GM12878 (cell line): Measurements from ENCODE around the gene SUSD1.
A peak's percentile ranks its signal among the peaks of the same experiment; 100 is the strongest.

Source experiments
- CTCF ChIP-seq, 3 experiments: IDR thresholded peaks in 2 of 3; conservative IDR thresholded peaks in 1 of 3; 2 replicates each; pipeline ENCODE4 v1.5.1; 2011; ENCODE audit warnings: low read depth in 3 of 3, low read length in 3 of 3, mild to moderate bottlenecking in 3 of 3, control low read depth in 2 of 3, moderate library complexity in 2 of 3, inconsistent platforms in 1 of 3, mixed read lengths in 1 of 3; ENCODE audit not compliant: control insufficient read depth in 2 of 3, insufficient read depth in 1 of 3; ENCODE audit errors: extremely low read depth in 1 of 3
- ESRRA ChIP-seq: IDR thresholded peaks from 2 replicates; pipeline ENCODE4 v1.6.1; 2012; ENCODE audit warnings: mild to moderate bottlenecking, low read length, improper control_type of control experiment
- FOS ChIP-seq: IDR thresholded peaks from 3 replicates; pipeline ENCODE4 v1.6.1; 2011; ENCODE audit warnings: borderline replicate concordance; ENCODE audit not compliant: insufficient read length; ENCODE audit errors: extremely low read depth
- FOXM1 ChIP-seq: IDR thresholded peaks from 2 replicates; pipeline ENCODE4 v1.6.1; 2012; ENCODE audit warnings: low read depth, mild to moderate bottlenecking, inconsistent platforms, low read length, moderate library complexity
- HDGF ChIP-seq: fragments of 450-650 bp; IDR thresholded peaks from 2 replicates; pipeline ENCODE4 v1.6.1; 2016; ENCODE audit warnings: antibody characterized with exemption
- NFYB ChIP-seq: IDR thresholded peaks from 2 replicates; pipeline ENCODE4 v1.6.1; 2011; ENCODE audit warnings: low read depth, mild to moderate bottlenecking, low read length, improper control_type of control experiment, moderate library complexity; ENCODE audit not compliant: insufficient read depth
- RAD21 ChIP-seq: IDR thresholded peaks from 2 replicates; pipeline ENCODE4 v1.6.1; 2011; ENCODE audit warnings: mild to moderate bottlenecking, low read depth, low read length, moderate library complexity; ENCODE audit not compliant: insufficient read depth
- RELB ChIP-seq: fragments of 450-650 bp; IDR thresholded peaks from 2 replicates; pipeline ENCODE4 v1.6.1; 2017; ENCODE audit warnings: low read depth, mild to moderate bottlenecking, moderate library complexity
- RFX5 ChIP-seq: IDR thresholded peaks from 2 replicates; pipeline ENCODE4 v1.6.1; 2011; ENCODE audit warnings: low read depth, low read length, improper control_type of control experiment
- STAT3 ChIP-seq: IDR thresholded peaks from 2 replicates; pipeline ENCODE4 v1.6.1; 2011; ENCODE audit warnings: low read depth, low read length, improper control_type of control experiment

GRCh38 chr9:112032009-112032408, 143.1 kb downstream of the SUSD1 start:
- TF ChIP-seq HDGF (peak; percentile 99), NFYB (no peak), CTCF (IDR thresholded peaks at IDR 0.05 in 2 of 3, conservative IDR thresholded peaks at IDR 0.05 in 1 of 3; ENCODE audit: control insufficient read depth in 2 of 3, extremely low read depth in 1 of 3, insufficient read depth in 1 of 3, low read depth in 3 of 3, low read length in 3 of 3) (no peak), RFX5 (no peak), RAD21 (peak; percentile 29; the same call in 1 of the 2 replicates), FOXM1 (no peak), ESRRA (no peak), RELB (peak; percentile 97), FOS (no peak), STAT3 (peak; percentile 86; the same call in 1 of the 2 replicates)
